Measurements from ENCODE around the gene HINFP.
"Not testable (repeated sequence)": the region's sequence is repeated elsewhere in the genome, so short reads cannot be mapped to it uniquely, and the experiment has no call there.

The HINFP gene

DNA sequence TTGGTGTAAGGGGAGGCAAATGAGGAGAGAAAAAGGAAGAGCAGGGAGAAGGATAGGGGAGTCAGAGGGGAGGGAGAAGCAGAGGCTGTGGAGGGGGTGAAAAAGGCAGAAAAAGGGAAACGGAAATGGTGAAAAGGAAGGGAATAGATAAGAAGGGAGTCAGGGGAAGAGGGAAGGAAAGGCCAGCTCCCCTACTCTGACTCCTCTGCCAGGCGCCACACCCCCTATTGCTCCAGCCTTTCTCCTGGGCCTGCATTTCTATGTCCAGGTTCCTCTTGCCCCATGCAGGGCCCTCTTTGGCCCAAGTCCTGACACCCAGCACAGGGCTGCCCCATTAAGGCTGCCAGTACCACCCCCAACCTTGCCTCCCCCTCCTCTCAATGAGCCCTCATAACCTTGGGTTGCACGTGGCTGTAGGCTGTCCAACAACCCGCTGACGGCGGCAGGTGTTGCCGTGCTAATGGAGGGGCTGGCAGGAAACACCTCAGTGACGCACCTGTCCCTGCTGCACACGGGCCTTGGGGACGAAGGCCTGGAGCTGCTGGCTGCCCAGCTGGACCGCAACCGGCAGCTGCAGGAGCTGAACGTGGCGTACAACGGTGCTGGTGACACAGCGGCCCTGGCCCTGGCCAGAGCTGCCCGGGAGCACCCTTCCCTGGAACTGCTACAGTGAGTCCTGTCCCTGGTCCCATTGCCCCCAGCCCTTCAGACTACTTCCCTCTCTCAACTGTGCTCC, 60.5 kb downstream of the HINFP start:
- DNase-seq (ENCODE audit: low read depth) = no peak
- TF ChIP-seq, protein P1, sequence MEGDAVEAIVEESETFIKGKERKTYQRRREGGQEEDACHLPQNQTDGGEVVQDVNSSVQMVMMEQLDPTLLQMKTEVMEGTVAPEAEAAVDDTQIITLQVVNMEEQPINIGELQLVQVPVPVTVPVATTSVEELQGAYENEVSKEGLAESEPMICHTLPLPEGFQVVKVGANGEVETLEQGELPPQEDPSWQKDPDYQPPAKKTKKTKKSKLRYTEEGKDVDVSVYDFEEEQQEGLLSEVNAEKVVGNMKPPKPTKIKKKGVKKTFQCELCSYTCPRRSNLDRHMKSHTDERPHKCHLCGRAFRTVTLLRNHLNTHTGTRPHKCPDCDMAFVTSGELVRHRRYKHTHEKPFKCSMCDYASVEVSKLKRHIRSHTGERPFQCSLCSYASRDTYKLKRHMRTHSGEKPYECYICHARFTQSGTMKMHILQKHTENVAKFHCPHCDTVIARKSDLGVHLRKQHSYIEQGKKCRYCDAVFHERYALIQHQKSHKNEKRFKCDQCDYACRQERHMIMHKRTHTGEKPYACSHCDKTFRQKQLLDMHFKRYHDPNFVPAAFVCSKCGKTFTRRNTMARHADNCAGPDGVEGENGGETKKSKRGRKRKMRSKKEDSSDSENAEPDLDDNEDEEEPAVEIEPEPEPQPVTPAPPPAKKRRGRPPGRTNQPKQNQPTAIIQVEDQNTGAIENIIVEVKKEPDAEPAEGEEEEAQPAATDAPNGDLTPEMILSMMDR (IDR thresholded peaks at IDR 0.05; ENCODE audit: control insufficient read depth, insufficient read depth, low read depth, low read length, missing control alignments) = no peak
- H3K4me3 ChIP-seq (ENCODE audit: control insufficient read depth, low read depth, low read length) = no peak overlapping the region

GRCh38 chr11:119184399-119184798, 63.0 kb downstream of the HINFP start:
- H3K4me3 ChIP-seq (ENCODE audit: control insufficient read depth, low read depth, low read length); DNase-seq (ENCODE audit: low read depth): not testable (repeated sequence)

Measured in AG09309 (cell line).